GM12878 (cell line): ENCODE data around the gene PPP1R7. TPM values are rescaled to one million over a fixed set of nuclear protein-coding genes. Genes with fewer than 3 reads are reported as not detected.

Experiments used
- BCL11A ChIP-seq: IDR thresholded peaks from 2 replicates; pipeline ENCODE4 v1.6.1; 2011; ENCODE audit warnings: low read depth, low read length
- BHLHE40 ChIP-seq, 2 experiments: fragments of 450-650 bp in 1 of 2; IDR thresholded peaks; 2 replicates each; pipeline ENCODE4 v1.6.1; 2011 to 2017; ENCODE audit warnings: low read depth in 2 of 2, borderline replicate concordance in 1 of 2, improper control_type of control experiment in 1 of 2, low read length in 1 of 2, mild to moderate bottlenecking in 1 of 2
- CBFB ChIP-seq: IDR thresholded peaks from 2 replicates; pipeline ENCODE4 v1.6.1; 2016; ENCODE audit warnings: antibody characterized with exemption, low read depth
- CEBPZ ChIP-seq: fragments of 150-350 bp; IDR thresholded peaks from 2 replicates; pipeline ENCODE4 v1.6.1; 2016; ENCODE audit warnings: low read depth, low read length
- CREM ChIP-seq: IDR thresholded peaks from 2 replicates; pipeline ENCODE4 v1.6.1; 2014; ENCODE audit warnings: antibody characterized with exemption, low read depth
- DPF2 ChIP-seq: fragments of 450-650 bp; IDR thresholded peaks from 2 replicates; pipeline ENCODE4 v1.6.1; 2017; ENCODE audit warnings: mild to moderate bottlenecking
- EED ChIP-seq: sonication (generic); IDR thresholded peaks from 2 replicates; pipeline ENCODE4 v1.6.1; 2016; ENCODE audit warnings: antibody characterized with exemption, low read depth
- ETV6 ChIP-seq, 2 experiments: fragments of 450-650 bp in 1 of 2; IDR thresholded peaks in 1 of 2; conservative IDR thresholded peaks in 1 of 2; 2 replicates each; pipeline ENCODE4 v1.6.1; 2014; ENCODE audit warnings: antibody characterized with exemption in 1 of 2, borderline replicate concordance in 1 of 2, low read depth in 1 of 2, mild to moderate bottlenecking in 1 of 2, moderate library complexity in 1 of 2
- IRF5 ChIP-seq: fragments of 450-650 bp; IDR thresholded peaks from 2 replicates; pipeline ENCODE4 v1.6.1; 2017; ENCODE audit warnings: borderline replicate concordance
- NFIC ChIP-seq: IDR thresholded peaks from 2 replicates; pipeline ENCODE4 v1.6.1; 2012; ENCODE audit warnings: low read depth, mild to moderate bottlenecking, inconsistent platforms, low read length, moderate library complexity
- NFYB ChIP-seq: IDR thresholded peaks from 2 replicates; pipeline ENCODE4 v1.6.1; 2011; ENCODE audit warnings: low read depth, mild to moderate bottlenecking, low read length, improper control_type of control experiment, moderate library complexity; ENCODE audit not compliant: insufficient read depth
- NR2C1 ChIP-seq: fragments of 450-650 bp; IDR thresholded peaks from 2 replicates; pipeline ENCODE4 v1.6.1; 2017; ENCODE audit warnings: antibody characterized with exemption, mild to moderate bottlenecking, moderate library complexity
- PML ChIP-seq: IDR thresholded peaks from 2 replicates; pipeline ENCODE4 v1.6.1; 2012; ENCODE audit warnings: low read length, inconsistent platforms
- PRDM15 ChIP-seq: fragments of 450-650 bp; formaldehyde crosslinking; IDR thresholded peaks from 2 replicates; pipeline ENCODE4 v1.4.0; 2020; ENCODE audit warnings: mild to moderate bottlenecking, moderate library complexity
- SMARCA5 ChIP-seq: fragments of 450-650 bp; IDR thresholded peaks from 2 replicates; pipeline ENCODE4 v1.6.1; 2017; ENCODE audit warnings: mild to moderate bottlenecking
- SPI1 ChIP-seq: IDR thresholded peaks from 2 replicates; pipeline ENCODE4 v1.6.1; 2011; ENCODE audit warnings: low read depth, mild to moderate bottlenecking, low read length, moderate library complexity, borderline replicate concordance; ENCODE audit not compliant: insufficient read depth
- SREBF1 ChIP-seq: IDR thresholded peaks from 2 replicates; pipeline ENCODE4 v1.6.1; 2012; ENCODE audit warnings: mild to moderate bottlenecking, low read length
- STAT3 ChIP-seq: IDR thresholded peaks from 2 replicates; pipeline ENCODE4 v1.6.1; 2011; ENCODE audit warnings: low read depth, low read length, improper control_type of control experiment
- TCF3 ChIP-seq: IDR thresholded peaks from 2 replicates; pipeline ENCODE4 v1.6.1; 2012; ENCODE audit warnings: low read depth, mild to moderate bottlenecking, low read length, borderline replicate concordance; ENCODE audit not compliant: insufficient read depth
- ZNF384 ChIP-seq: IDR thresholded peaks from 2 replicates; pipeline ENCODE4 v1.6.1; 2012; ENCODE audit warnings: low read depth, mild to moderate bottlenecking, low read length, improper control_type of control experiment, borderline replicate concordance
- polyA plus RNA-seq, 11 experiments: library from polyadenylated mRNA; depleted of rRNA in 4 of 11; unstranded in 6 of 11; stranded (reverse) in 5 of 11; fragments of >200 nt; fragmentation: Nextera tagmentation in 4 of 11; fragmentation: Illumina TruSeq in 1 of 11; extraction: Ambion mirVana in 4 of 11; extraction: Trizol in 1 of 11; gene quantifications; 1 replicate in 1 of 11; 2 replicates in 10 of 11; pipeline versions ENCODE4 v1.2.1 to v1.2.3, GENCODE V29; 2011 to 2016; ENCODE audit warnings: inconsistent platforms in 2 of 11, missing spikeins in 2 of 11, low read depth in 1 of 11
- total RNA-seq, 4 experiments: library from RNA; depleted of rRNA in 3 of 4; stranded (reverse); fragments of >200 nt in 3 of 4; fragmentation: Illumina TruSeq in 1 of 4; extraction: Trizol in 1 of 4; gene quantifications; 2 replicates each; pipeline versions ENCODE4 v1.2.1 to v1.2.3, GENCODE V29; 2013 to 2021
- TF ChIP-seq, protein P1 (sequence below): IDR thresholded peaks from 2 replicates; pipeline ENCODE4 v1.6.1; 2012; ENCODE audit warnings: low read depth, low read length, improper control_type of control experiment

PPP1R7 gene
- total and polyA plus RNA-seq, 10 of the 15 experiments (the other 5 are each of a cell fraction or from before 2014, with no cell fraction given), result 78.5 to 174 (median 93.7) TPM

- TF ChIP-seq BHLHE40 (IDR thresholded peaks at IDR 0.05; ENCODE audit: borderline replicate concordance in 1 of 2, low read depth in 2 of 2, low read length in 1 of 2) (peak; percentile 85 to 89), SPI1 (no peak), PRDM15 (CRISPR knock-in tag) (no peak), ZNF384 (no peak), IRF5 (no peak), ETV6 (conservative IDR thresholded peaks at IDR 0.05 in 1 of 2, IDR thresholded peaks at IDR 0.05 in 1 of 2; ENCODE audit: borderline replicate concordance in 1 of 2, low read depth in 1 of 2) (peak in 1 of 2 experiments; percentile 13; a peak in 1 of 4 replicates), DPF2 (0 out of 2 replicates have a peak, but pooled peaks have one; percentile 24), CBFB (peak; percentile 51; the same call in 1 of the 2 replicates), CEBPZ (no peak), BCL11A (no peak), TCF3 (0 out of 2 replicates have a peak, but pooled peaks have one; percentile 57), EED (peak; percentile 66), SMARCA5 (no peak), CREM (0 out of 2 replicates have a peak, but pooled peaks have one; percentile 7), PML (no peak), NFYB (no peak), STAT3 (no peak), NFIC (peak; percentile 41; the same call in 1 of the 2 replicates), SREBF1 (no peak), NR2C1 (0 out of 2 replicates have a peak, but pooled peaks have one; percentile 8)
- TF ChIP-seq, protein P1, sequence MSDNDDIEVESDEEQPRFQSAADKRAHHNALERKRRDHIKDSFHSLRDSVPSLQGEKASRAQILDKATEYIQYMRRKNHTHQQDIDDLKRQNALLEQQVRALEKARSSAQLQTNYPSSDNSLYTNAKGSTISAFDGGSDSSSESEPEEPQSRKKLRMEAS, result 0 out of 2 replicates have a peak, but pooled peaks have one; percentile 18
These were observed 21.0 kb upstream of the PPP1R7 start (continued) for GRCh38 chr2:241129086-241129871.
